ENCODE measurements around the gene ZNF609.

The ZNF609 gene

GRCh38 chr15:64500695-64501395 is 40.5 kb downstream of the ZNF609 start:
- POLR2A ChIA-PET: interaction anchor here (0.8 kb wide), 1 partner anchor 11 kb away, joined by 3 read pairs; no protein-coding TSS in a partner anchor
- DNase-seq (ENCODE audit: extremely low spot score): no peak
- TF ChIP-seq CTCF (IDR thresholded peaks at IDR 0.05; ENCODE audit: control extremely low read depth, extremely low read depth, low read depth, missing control alignments): no peak
- CTCF ChIA-PET: interaction anchor here (0.9 to 1.8 kb wide), 6 partner anchors 8 to 39 kb away, joined by 3 to 6 read pairs (median 4); no protein-coding TSS in a partner anchor

- TF ChIP-seq CTCF (IDR thresholded peaks at IDR 0.05; ENCODE audit: control extremely low read depth, extremely low read depth, low read depth, missing control alignments): no peak
- ChIA-PET POLR2A (no interaction called here), CTCF (interaction anchor here (0.9 to 1.8 kb wide), 6 partner anchors 9 to 40 kb away, joined by 3 to 6 read pairs (median 4); no protein-coding TSS in a partner anchor)
- no peak for DNase-seq (ENCODE audit: extremely low spot score)
Observed at GRCh38 chr15:64501396-64501715, 41.0 kb downstream of the ZNF609 start.

GRCh38 chr15:64502151-64502550 is 41.8 kb downstream of the ZNF609 start:
- ChIA-PET CTCF (interaction anchor here (1.6 to 1.8 kb wide), 3 partner anchors 11 to 151 kb away, joined by 3 to 4 read pairs (median 4); no protein-coding TSS in a partner anchor), POLR2A (no interaction called here)
- no peak for DNase-seq (ENCODE audit: extremely low spot score)
- no peak for TF ChIP-seq CTCF (IDR thresholded peaks at IDR 0.05; ENCODE audit: control extremely low read depth, extremely low read depth, low read depth, missing control alignments)

- no peak for DNase-seq (ENCODE audit: extremely low spot score)
- ChIA-PET POLR2A (no interaction called here), CTCF (interaction anchor here (1.2 to 2.0 kb wide), 3 partner anchors 12 to 151 kb away, joined by 3 to 8 read pairs (median 4); no protein-coding TSS in a partner anchor)
- no peak for TF ChIP-seq CTCF (IDR thresholded peaks at IDR 0.05; ENCODE audit: control extremely low read depth, extremely low read depth, low read depth, missing control alignments)
Observed at GRCh38 chr15:64502551-64502950, 42.2 kb downstream of the ZNF609 start.

- no peak for TF ChIP-seq CTCF (IDR thresholded peaks at IDR 0.05; ENCODE audit: control extremely low read depth, extremely low read depth, low read depth, missing control alignments)
- ChIA-PET CTCF (interaction anchor here (0.7 to 2.0 kb wide), 5 partner anchors 11 to 177 kb away, joined by 3 to 8 read pairs (median 3); no protein-coding TSS in a partner anchor), POLR2A (interaction anchor here (0.6 to 1.3 kb wide), 3 partner anchors 33 to 340 kb away, joined by 3 read pairs; no protein-coding TSS in a partner anchor)
- no peak for DNase-seq (ENCODE audit: extremely low spot score)
Observed at GRCh38 chr15:64503197-64503596, 42.8 kb downstream of the ZNF609 start.

- DNase-seq (ENCODE audit: extremely low spot score): no peak
- TF ChIP-seq CTCF (IDR thresholded peaks at IDR 0.05; ENCODE audit: control extremely low read depth, extremely low read depth, low read depth, missing control alignments): no peak
- ChIA-PET POLR2A (interaction anchor here (0.6 to 1.3 kb wide), 3 partner anchors 33 to 340 kb away, joined by 3 read pairs; no protein-coding TSS in a partner anchor), CTCF (interaction anchor here (0.7 to 2.0 kb wide), 7 partner anchors 11 to 182 kb away, joined by 3 to 8 read pairs (median 3); no protein-coding TSS in a partner anchor)
Observed at GRCh38 chr15:64503640-64504039, 43.3 kb downstream of the ZNF609 start.

All from GM10248 (cell line).